Stimulated activated CD8-positive, alpha-beta memory T cell treated with anti-CD3 and anti-CD28 coated beads, Interleukin-2, amount 100 ng/mL, for 48 hours (primary cell): ENCODE data around the gene ST6GALNAC5.

Experiments
- DNase-seq, 2 donors: peaks; one replicate each; pipeline ENCODE4 v3.0.0-alpha.2; 2020; ENCODE audit warnings: low read depth in 2 of 2

Gene ST6GALNAC5

GRCh38 chr1:77047978-77048614, 180.8 kb downstream of the ST6GALNAC5 start:
- no peak for DNase-seq

- DNase-seq, result no peak
Measured at GRCh38 chr1:77048615-77049005, 181.3 kb downstream of the ST6GALNAC5 start.

- no peak for DNase-seq
Measured at GRCh38 chr1:77051425-77051824, 184.1 kb downstream of the ST6GALNAC5 start.

GRCh38 chr1:77056525-77056924, 189.2 kb downstream of the ST6GALNAC5 start:
- no peak for DNase-seq

GRCh38 chr1:77057994-77058585, 190.8 kb downstream of the ST6GALNAC5 start:
- DNase-seq, result no peak

GRCh38 chr1:77060000-77060399, 192.7 kb downstream of the ST6GALNAC5 start:
- no peak for DNase-seq

- no peak for DNase-seq
Measured at GRCh38 chr1:77061162-77061561, 193.9 kb downstream of the ST6GALNAC5 start.

- DNase-seq, result no peak
Measured at GRCh38 chr1:77063118-77063517, 195.8 kb downstream of the ST6GALNAC5 start.

- DNase-seq, result no peak
Measured at GRCh38 chr1:77064246-77064645, 197.0 kb downstream of the ST6GALNAC5 start.

GRCh38 chr1:77065693-77066342, 198.5 kb downstream of the ST6GALNAC5 start:
- no peak for DNase-seq

GRCh38 chr1:77068013-77068412, 200.7 kb downstream of the ST6GALNAC5 start:
- DNase-seq, result no peak

GRCh38 chr1:77076759-77077158, 209.5 kb downstream of the ST6GALNAC5 start:
- DNase-seq, result no peak

GRCh38 chr1:77081834-77082233, 214.6 kb downstream of the ST6GALNAC5 start:
- no peak for DNase-seq

- no peak for DNase-seq
Measured at GRCh38 chr1:77084457-77084856, 217.2 kb downstream of the ST6GALNAC5 start.

- no peak for DNase-seq
Measured at GRCh38 chr1:77085109-77085508, 217.8 kb downstream of the ST6GALNAC5 start.

GRCh38 chr1:77089756-77090155, 222.5 kb downstream of the ST6GALNAC5 start:
- no peak for DNase-seq

GRCh38 chr1:77095236-77095635, 228.0 kb downstream of the ST6GALNAC5 start:
- DNase-seq, result no peak

GRCh38 chr1:77096496-77097255, 229.4 kb downstream of the ST6GALNAC5 start:
- no peak for DNase-seq

- DNase-seq, result no peak
Measured at GRCh38 chr1:77100875-77101274, 233.6 kb downstream of the ST6GALNAC5 start.

GRCh38 chr1:77103486-77103885, 236.2 kb downstream of the ST6GALNAC5 start:
- DNase-seq, result no peak

- DNase-seq, result no peak
Measured at GRCh38 chr1:77104672-77105071, 237.4 kb downstream of the ST6GALNAC5 start.
